DLD1 (cell line): Measurements from ENCODE around the gene FBXL14.
"Not testable (repeated sequence)": the region's sequence is repeated elsewhere in the genome, so short reads cannot be mapped to it uniquely, and the experiment has no call there.

Source experiments
- in situ Hi-C: cut with HindIII; loops from 2 replicates; pipeline ENCODE4 v1.10.0; 2017; ENCODE audit warnings: low sequenced_read_pairs

The FBXL14 gene

GRCh38 chr12:1620092-1620491, 25.7 kb upstream of the FBXL14 start:
- in situ Hi-C loops: no loop called here

- in situ Hi-C loops: no loop called here
Observed at GRCh38 chr12:1619587-1619986, 25.2 kb upstream of the FBXL14 start.

DNA sequence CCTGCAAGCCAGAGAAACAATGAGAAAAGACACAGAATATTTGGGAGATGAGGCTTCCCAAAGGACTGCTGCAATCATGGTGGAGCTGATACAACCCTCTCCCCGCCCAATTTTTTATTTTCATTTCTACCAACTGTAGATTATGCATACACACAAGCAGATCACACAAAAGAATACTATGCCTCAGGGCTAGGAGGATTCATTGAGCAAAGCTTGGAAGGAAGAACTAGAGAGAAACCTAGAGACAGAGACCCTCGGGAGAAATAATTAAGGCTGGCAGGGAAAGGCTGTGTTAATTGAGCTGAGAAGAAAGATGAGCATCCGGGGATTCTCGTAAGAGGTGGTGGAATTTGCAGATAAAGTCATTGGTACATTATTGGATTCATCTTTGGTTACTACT, 24.8 kb upstream of the FBXL14 start:
- in situ Hi-C loops: no loop called here

GRCh38 chr12:1618489-1618888, 24.1 kb upstream of the FBXL14 start:
- in situ Hi-C loops: no loop called here

DNA sequence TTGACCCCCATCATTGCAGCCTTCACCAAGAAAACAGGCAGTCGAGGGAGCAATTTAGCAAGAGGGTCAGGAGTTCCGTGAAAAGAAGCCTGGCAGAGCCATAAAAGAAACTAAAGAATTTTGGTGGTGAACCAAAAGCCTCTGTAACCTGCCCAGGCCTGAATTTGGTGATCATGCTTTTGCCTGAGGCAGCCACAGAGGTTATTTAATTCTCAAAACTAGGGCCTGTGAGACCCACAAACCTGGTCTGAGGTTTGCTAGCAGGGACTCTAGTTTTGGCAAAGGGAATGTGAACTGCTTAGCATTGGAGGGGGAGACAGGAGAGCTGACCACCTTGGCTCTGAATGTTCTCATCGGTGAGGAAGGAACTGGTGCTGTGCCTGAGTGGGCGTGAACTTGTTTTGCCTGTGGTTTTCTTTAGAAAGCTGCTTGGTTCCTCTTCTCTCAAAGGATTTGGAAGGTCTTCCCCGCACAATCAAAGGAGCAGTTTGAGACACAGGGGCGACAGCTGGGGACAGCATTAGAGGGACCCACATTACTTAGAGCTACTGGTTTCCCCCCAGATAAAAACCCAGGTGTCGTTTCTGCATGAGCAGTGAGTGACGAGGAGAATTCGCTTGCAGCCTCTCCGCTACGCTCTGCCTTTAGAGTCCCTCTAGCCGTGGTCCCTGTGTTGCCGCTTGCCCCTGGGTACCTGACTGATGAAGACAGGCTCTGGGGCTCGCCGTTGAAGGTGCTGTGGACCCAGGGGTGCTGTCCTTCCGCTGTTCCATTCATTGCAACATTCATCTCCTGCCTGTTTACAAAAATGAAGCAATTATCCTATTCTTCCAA, 22.1 kb upstream of the FBXL14 start:
- in situ Hi-C loops: no loop called here

DNA sequence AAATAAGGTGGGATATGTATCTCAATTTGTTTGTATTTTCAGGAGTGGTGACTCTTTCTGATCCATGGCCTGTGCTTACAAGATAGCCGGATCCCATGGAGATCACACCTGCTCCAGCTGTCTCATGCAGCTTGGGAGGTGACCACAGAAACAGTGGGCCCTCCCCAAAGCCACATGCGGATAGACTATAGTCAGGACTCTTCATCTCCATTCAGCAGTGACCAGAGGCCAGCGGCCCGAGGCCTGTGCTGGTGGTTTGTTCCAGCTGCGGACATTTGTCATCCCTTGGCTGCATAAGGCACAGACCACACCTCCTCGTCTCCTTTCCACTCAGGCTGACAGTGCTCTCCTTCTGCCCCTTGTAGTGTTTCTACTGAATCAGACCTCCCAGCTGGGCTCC, 20.0 kb upstream of the FBXL14 start:
- in situ Hi-C loops: no loop called here

DNA sequence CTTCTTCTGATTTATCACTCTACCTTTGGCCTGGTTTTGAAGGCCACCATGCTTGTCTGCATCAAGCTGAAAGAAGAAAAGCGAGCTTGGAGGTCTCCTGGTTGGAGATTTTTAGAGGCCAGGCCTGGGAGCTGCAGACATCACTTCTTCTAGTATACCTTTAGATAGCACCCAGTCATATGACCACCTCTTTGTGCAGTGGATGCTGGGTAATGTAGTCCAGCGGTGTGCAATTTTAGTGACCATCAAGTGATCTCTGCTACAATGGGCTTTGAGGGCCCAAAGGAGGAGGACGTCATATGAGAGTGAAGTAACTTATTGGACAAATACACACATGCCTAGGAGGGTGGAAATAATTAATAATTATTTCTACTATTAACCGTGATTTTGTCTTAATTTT, 19.5 kb upstream of the FBXL14 start:
- in situ Hi-C loops: no loop called here

GRCh38 chr12:1611803-1612572, 17.6 kb upstream of the FBXL14 start:
- in situ Hi-C loops: no loop called here

DNA sequence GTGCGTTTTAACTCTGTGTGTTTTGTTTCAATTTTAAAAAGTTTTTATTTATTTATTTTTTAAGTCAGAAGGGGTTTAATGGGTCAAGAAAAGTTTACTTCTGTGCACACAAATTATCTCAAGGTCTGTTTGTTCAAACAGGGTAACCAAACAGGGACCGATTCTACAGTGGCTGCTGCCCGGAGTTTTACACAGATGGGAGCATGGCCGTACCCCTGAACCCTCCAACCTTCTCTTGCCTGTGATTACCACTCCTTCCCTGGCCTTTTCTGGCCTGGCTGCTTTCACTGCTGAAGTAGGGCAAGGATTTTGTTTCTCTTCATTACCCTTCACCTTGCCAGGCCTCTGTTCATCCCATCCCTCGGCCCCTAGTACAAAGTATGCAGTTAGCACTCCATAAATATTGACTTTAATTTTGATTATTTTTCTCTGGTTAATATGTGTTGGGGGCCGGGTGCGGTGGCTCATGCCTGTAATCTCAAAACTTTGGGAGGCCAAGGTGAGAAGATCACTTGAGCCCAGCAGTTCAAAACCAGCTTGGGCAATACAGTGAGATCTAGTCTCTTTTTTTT, 15.8 kb upstream of the FBXL14 start:
- in situ Hi-C loops: no loop called here

DNA sequence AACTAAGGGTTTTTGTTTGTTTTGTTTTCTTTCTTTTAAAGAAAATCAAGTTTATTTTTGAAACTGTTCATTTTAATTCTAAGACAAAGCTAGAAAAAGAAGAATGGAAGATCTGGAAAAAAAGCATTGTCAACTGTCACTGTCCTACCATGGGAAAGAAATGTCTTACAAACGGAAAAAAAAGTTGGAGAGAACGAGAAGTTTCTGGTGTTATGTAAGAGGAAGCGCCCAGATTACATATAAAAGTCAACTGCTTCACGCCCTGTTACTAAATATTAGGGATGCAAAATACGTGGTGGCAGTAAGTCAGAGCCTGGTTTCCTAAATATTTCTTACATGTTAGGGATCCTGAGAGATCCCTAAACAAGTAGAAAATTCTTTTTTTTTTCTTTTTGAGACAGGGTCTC, 14.3 kb upstream of the FBXL14 start:
- in situ Hi-C loops: no loop called here

GRCh38 chr12:1607940-1608712, 13.7 kb upstream of the FBXL14 start:
- in situ Hi-C loops: no loop called here

DNA sequence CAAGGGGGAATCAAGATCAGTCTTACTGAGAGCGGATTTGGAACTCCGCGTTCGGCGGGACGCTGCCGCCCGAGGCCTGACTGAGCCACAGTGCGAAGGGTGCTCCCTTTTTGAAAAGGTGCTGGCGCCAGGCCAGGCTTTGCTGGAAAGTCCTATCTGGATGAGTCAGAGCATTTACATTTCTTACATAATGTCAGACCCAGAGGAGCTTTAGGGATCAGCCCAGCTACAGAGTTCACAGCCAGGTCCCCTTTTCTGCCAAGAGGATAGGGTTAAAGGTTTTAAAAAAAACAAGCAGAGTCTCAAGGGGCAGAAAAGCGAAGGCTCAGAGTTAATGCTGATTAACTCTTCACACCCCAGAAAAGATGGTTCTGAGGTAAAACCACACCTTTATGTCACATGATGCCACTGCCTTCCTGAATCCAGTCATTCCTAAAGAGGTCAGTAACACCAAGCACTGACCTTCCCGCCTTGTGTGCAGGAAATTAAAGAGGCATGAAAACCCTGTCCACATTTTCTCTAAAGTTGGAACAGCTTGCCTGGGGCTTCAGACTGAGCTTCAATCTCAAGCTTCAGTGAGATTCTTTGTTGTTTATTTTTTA, 11.7 kb upstream of the FBXL14 start:
- in situ Hi-C loops: no loop called here

GRCh38 chr12:1605129-1606020, 11.0 kb upstream of the FBXL14 start:
- in situ Hi-C loops: no loop called here

DNA sequence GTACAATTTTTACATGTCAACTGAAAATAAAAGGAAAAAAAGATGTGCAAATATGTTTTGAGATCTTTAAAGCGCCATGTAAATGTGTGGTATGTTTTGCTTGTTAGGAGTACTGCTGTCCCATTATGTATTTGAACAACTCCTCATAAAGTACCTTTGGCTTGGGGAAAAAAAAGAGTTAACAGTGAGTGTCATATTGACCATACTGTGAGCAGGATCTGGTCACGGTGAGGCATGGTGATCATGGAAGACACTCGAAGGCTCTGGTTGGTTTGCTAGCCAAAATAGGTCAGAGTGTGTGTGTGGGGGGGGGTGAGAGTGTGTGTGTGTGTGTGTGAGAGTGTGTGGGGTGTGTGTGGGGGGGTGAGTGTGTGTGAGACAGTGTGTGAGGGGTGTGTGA, 10.1 kb upstream of the FBXL14 start:
- in situ Hi-C loops: no loop called here

DNA sequence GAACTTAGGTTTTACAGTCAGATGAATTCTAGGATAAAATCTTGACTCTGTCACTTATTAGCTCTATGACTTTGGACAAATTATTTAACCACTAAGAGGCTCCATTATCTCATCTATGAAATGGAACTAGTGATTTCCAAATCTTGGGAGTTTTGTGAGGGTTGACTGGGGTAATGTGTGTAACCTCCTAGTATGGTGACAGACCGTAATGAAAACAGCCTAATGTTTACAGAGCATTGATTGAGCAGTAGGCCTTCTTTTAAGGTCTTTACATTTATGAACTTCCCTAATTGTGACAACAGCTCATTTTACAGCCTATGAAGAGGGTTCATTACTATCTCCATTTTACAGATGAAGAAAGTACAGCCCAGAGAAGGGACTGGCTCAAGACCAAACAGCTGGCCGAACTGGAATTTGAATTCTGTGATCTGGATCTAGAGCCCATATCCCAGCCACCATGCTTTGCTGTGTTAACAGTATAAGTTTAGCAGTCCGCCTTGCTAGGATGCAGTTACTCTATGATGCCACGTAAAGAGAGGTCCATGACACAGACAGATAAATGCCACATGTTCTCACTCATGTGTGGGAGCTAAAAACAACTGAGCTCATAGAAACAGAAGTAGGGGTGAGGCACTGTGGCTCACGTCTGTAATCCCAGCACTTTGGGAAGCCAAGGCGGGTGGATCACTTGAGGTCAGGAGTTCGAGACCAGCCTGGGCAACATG, 9.1 kb upstream of the FBXL14 start:
- in situ Hi-C loops: no loop called here

GRCh38 chr12:1602706-1603105, 8.3 kb upstream of the FBXL14 start:
- in situ Hi-C loops: not testable (repeated sequence)

DNA sequence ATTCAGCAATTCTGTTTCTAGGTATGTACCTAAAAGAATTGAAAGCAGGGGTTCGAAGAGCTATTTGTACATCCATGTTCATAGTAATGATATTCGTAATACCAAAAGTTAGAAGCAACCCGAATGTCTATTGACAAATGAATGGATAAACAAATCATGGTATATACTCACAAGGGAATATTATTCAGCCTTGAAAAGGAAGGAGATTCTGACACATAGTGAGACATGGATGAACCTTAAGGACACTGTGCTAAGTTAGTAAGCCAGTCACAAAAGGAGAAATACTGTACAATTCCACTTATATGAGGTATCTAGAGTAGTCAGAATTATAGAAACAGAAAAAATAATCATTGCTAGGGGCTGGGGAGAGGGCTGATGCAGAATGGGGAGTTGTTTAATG, 4.4 kb upstream of the FBXL14 start:
- in situ Hi-C loops: no loop called here

GRCh38 chr12:1595690-1596347, 1.4 kb upstream of the FBXL14 start:
- in situ Hi-C loops: no loop called here
